Testis (tissue), 2 donors: ENCODE data around the gene CSN3.

Source experiments
- CTCF ChIP-seq, 3 experiments: fragments of 450-650 bp in 2 of 3; fragments of 200-600 bp in 1 of 3; sonication (generic) in 1 of 3; IDR thresholded peaks; one replicate each; pipeline ENCODE4 v1.5.1; 2016 to 2019; ENCODE audit warnings: antibody characterized with exemption in 3 of 3, mild to moderate bottlenecking in 2 of 3, moderate library complexity in 1 of 3
- POLR2A ChIP-seq: fragments of 450-650 bp; IDR thresholded peaks from one replicate; pipeline ENCODE4 v1.6.1; 2017; ENCODE audit warnings: antibody characterized with exemption, mild to moderate bottlenecking, moderate library complexity

DNA sequence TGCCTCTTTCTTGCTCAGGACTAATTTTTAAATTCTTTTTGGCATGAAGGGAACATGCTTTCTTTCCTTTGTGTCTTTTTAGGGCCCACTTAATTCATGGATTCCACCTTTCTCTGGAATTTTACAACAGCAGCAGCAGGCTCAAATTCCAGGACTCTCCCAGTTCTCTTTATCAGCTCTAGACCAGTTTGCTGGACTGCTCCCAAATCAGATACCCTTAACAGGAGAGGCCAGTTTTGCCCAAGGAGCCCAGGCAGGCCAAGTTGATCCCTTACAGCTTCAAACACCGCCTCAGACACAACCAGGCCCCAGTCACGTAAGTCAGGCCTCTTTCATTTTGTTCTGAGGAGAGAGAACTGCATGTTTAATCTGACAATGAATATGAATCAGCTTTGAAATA is 44.6 kb upstream of the CSN3 start:
- no peak for TF ChIP-seq CTCF (IDR thresholded peaks at IDR 0.05)
- no peak for TF ChIP-seq POLR2A
